HT-29 (cell line): Measurements from ENCODE around the gene CHORDC1. TPM values are rescaled to one million over a fixed set of nuclear protein-coding genes. Genes with fewer than 3 reads are reported as not detected.
"Not testable (repeated sequence)": the region's sequence is repeated elsewhere in the genome, so short reads cannot be mapped to it uniquely, and the experiment has no call there.

Experiments
- DNase-seq: peaks from one replicate; pipeline ENCODE4 v3.0.0-alpha.2; 2015; ENCODE audit warnings: low spot score
- total RNA-seq: library from RNA; depleted of rRNA; stranded (reverse); fragments of >200 nt; shearing (Covaris generic); gene quantifications from 2 replicates; pipeline ENCODE4 v1.2.3, GENCODE V29; 2014; rRNA removed

The CHORDC1 gene
- 18.6 and 25.6 TPM in 2 replicates for total RNA-seq

DNA sequence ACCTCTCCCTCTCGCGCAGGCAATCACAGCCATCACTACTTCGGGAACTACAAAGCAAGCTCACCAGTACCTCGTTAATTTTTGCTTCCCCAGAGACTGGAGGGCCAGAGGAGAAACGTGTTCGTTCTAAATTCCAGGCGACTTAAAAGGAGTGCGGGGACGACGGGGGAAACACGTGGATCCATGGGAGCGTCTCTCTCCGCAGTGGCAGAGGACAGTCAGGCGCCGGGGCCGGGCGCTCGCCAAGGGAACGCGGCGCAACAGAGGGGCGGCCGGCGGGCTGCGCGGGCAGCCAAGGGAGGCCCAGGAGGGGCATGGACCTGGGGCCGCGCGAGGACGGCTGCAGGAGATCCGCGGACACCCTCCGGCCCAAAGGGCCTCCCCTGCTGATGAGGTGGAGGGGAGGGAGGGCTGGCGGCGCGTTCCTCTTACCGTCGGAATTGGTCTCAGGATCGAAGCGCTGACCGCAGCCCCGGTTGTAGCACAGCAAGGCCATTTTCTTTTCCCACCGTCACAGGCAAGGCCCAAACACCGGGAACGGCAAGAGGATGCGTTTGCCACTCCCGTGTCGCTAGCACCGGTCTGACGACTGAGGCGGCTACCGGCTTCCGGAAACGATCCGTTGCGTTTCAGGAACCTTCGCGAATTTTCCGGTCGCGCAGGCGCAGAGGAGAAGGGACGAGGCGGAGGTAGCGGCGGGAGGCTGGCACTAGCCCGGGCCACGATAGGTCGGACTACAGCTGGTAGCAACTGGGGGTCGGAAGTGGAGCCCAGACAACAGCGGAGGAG, at the start of gene CHORDC1:
TSS of gene CHORDC1 (minus strand) at position 591 of the 789 bp plus-strand sequence. CDS start at position 496, 95 bp downstream.
- DNase-seq: peak; percentile 91

GRCh38 chr11:90257158-90257525, 34.3 kb upstream of the CHORDC1 start:
- DNase-seq: no peak

GRCh38 chr11:90256404-90257157, 33.7 kb upstream of the CHORDC1 start:
- DNase-seq: no peak

GRCh38 chr11:90254065-90254464, 31.2 kb upstream of the CHORDC1 start:
- DNase-seq: no peak

GRCh38 chr11:90252053-90252452, 29.2 kb upstream of the CHORDC1 start:
- no peak for DNase-seq

DNA sequence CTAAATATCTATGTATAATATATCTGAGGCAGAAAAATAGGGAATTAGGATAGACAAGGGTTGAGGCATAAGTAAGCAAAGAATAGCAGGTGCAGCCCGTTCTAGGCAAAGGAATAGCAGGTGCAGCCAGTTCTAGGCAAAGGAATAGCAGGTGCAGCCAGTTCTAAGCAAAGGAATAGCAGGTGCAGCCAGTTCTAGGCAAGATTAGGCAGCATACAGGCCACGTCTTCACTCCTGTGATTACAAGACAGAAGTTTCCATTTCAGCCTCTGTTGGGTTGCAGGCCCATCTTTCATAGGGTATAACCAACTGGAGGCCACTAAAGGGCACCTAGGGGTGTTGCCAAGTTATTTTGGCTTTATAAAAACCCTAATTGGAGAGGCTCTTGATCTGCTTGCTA, 28.8 kb upstream of the CHORDC1 start:
- no peak for DNase-seq

DNA sequence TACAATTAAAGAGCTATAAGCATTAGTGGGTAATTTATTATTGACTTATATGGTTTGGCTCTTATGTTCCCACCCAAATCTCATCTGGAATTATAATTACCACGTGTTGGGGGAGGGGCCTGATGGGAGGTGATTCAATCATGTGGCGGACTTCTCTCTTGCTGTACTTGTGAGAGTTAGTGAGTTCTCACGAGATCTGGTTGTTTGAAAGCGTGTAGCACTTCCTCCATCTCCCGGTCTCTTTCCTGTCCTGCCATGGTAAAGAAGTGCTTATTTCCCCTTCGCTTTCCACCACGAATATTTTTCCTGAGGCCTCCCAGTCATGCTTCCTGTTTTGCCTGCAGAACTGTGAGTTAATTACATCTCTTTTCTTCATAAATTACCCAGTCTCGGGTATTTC, 28.1 kb upstream of the CHORDC1 start:
- DNase-seq: no peak

- no peak for DNase-seq
These were observed 23.6 kb upstream of the CHORDC1 start for GRCh38 chr11:90246468-90246867.

- no peak for DNase-seq
These were observed 20.7 kb upstream of the CHORDC1 start for GRCh38 chr11:90243534-90243933.

- DNase-seq: no peak
These were observed 20.1 kb upstream of the CHORDC1 start for GRCh38 chr11:90242894-90243416.

DNA sequence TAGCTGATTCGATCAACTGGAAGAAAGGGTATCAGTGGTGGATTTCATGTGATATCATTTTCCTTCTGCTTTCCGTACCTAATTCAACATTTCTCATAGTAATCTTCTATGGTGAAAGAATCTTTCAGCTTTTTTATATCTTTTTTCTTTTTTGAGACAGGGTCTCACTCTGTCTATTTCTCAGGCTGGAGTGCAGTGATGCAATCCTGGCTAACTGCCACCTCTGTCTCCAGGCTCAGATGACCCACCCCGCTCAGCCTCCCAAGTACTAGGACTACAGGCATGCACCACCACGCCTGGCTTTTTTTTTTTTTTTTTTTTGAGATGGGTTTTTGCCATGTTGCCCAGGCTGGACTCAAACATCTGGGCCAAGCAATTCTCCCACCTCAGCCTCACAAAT, 18.6 kb upstream of the CHORDC1 start:
- no peak for DNase-seq

DNA sequence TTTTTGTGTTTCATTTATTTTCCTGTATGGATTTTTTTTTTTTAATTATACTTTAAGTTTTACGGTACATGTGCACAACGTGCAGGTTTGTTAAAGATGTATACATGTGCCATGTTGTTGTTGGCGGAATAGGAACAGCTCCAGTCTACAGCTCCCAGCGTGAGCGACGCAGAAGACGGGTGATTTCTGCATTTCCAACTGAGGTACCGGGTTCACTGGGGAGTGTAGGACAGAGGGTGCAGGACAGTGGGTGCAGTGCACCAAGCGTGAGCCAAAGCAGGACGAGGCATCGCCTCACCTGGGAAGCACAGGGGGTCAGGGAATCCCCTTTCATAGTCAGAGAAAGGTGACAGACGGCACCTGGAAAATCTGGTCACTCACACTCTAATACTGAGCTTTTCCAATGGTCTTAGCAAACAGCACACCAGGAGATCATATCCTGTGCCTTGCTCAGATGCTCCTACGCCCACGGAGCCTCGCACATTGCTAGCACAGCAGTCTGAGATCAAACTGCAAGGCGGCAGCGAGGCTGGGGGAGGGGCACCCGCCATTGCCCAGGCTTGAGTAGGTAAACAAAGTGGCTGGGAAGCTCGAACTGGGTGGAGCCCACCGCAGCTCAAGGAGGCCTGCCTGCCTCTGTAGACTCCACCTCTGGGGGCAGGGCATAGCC, 17.3 kb upstream of the CHORDC1 start:
- not testable (repeated sequence) for DNase-seq

DNA sequence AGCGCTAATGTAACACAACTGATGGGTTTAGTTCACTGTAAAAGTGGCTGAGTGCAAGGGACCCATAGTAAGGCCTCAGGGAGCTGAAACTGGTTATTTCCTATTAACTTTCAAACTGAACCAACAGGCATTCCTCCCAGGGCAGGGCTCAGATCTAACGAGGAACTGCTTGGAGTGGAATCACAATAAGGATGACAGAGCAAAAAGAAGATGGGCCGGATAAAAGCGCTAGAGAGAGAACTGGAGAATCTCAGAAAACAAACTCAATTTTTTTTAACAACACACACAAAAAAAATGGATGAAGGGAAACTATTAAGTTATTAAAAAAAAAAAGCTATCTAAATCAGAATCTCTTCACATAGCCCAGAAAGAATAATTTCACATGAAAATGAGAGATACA, 14.2 kb upstream of the CHORDC1 start:
- no peak for DNase-seq

DNA sequence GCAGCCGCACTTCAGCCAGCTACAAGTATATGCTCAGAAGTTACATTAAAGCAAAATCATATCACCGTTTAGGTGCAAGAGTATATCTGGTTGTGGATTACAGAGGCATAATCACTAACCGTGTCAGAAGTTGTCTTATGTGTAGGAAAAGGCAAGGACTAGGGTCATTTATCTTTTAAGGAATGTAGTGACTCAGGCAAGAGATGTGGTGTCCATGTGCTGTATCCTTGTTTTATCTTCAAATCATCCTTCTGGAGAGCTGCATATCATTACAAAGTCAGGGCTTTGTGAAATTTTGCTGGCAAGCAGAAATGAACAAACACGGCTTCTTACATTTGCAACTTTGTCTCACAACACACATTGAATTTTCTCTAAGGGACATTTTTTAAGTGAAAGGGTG, 12.7 kb upstream of the CHORDC1 start:
- DNase-seq: no peak

DNA sequence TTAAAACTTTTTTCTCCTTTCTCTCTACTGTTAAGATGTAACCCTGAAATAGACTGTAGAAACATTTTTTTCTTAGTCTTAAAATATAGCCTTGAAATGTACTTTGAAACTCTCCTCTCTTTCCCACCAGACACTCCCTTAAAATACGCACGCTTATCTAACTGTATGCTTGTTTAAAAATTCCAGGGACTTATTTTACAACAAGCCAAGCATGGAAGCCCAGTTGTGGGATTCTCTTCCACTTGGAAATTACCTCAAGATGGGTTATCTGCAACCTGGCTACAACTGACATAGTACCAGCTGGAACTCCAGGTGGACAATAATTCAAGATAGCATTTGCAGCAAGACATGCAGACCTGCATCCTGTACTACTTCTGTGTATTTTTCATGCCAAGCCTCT, 12.1 kb upstream of the CHORDC1 start:
- no peak for DNase-seq

GRCh38 chr11:90229791-90230190, 6.9 kb upstream of the CHORDC1 start:
- DNase-seq: no peak

DNA sequence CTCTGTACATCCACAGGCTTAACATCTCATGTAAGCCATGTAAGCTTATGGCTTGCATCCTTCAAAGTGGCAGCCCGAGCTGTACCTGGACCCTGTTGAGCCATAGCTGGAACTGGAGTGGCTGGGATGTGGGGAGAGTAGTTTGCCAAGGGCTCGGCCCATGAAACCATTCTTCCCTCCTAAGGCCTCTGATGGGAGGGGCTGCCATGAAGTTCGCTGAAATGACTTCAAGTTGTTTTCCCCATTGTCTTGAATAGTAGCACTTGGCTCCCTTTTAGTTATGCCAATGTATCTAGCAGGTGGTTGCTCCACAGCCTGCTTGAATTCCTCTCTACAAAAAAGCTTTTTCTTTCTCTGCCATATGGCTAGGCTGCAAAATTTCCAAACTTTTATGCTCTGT, 5.2 kb upstream of the CHORDC1 start:
- DNase-seq: no peak

DNA sequence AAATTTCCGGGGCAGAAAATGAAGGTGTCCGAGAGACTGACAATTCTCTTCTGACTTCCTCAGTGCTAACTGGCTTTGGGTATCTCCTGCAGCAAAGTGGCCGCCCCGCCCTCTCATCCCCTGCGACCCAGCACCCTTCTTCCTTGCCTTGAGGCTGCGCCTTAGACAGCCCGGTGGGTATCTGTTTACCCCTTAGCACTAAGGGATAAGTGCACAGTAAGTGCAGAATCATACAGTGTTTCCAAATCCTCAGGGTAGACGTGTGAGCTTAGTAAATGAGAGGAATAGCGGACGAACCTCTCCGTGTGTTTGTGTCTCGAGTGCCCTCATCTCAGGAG, 368 bp upstream of the CHORDC1 start:
- DNase-seq: no peak

- DNase-seq: peak; percentile 55
These were observed 918 bp downstream of the CHORDC1 start for GRCh38 chr11:90221803-90222458.

GRCh38 chr11:90220391-90220790, 2.5 kb downstream of the CHORDC1 start:
- DNase-seq: no peak

DNA sequence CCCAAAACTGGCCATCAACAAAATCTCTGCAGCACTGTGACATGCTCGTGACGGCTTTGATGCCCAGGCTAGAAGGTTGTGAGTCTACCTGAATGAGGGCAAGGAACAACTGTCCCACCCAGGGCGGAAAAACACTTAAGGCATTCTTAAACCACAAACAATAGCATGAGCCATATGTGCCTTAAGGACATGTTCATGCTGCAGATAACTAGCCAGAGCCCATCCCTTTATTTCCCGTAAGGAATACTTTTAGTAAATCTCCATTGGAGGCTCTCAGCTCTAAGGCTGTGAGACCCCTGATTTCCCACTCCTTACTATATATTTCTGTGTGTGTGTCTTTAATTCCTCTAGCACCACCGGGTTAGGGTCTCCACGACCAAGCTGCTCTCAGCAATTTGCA, 3.4 kb downstream of the CHORDC1 start:
- no peak for DNase-seq

- DNase-seq: no peak
These were observed 4.2 kb downstream of the CHORDC1 start for GRCh38 chr11:90218606-90219005.
